Measurements from ENCODE around the gene PIP4K2A.
"Not testable (repeated sequence)": the region's sequence is repeated elsewhere in the genome, so short reads cannot be mapped to it uniquely, and the experiment has no call there.

PIP4K2A gene

GRCh38 chr10:22719406-22720042 is 5.1 kb upstream of the PIP4K2A start:
- DNase-seq (ENCODE audit: low read depth, low spot score) = no peak

- DNase-seq (ENCODE audit: low read depth, low spot score) = not testable (repeated sequence)
Measured at GRCh38 chr10:22718659-22719058, 4.3 kb upstream of the PIP4K2A start.

- DNase-seq (ENCODE audit: low read depth, low spot score) = no peak
Measured at GRCh38 chr10:22717728-22718127, 3.4 kb upstream of the PIP4K2A start.

GRCh38 chr10:22716943-22717342 is 2.6 kb upstream of the PIP4K2A start:
- no peak for DNase-seq (ENCODE audit: low read depth, low spot score)

- no peak for DNase-seq (ENCODE audit: low read depth, low spot score)
Measured at GRCh38 chr10:22715290-22715625, 880 bp upstream of the PIP4K2A start.

GRCh38 chr10:22713853-22714478 is 412 bp downstream of the PIP4K2A start:
- no peak for DNase-seq (ENCODE audit: low read depth, low spot score)

- no peak for DNase-seq (ENCODE audit: low read depth, low spot score)
Measured at GRCh38 chr10:22712956-22713852, 1.2 kb downstream of the PIP4K2A start.

- DNase-seq (ENCODE audit: low read depth, low spot score) = no peak
Measured at GRCh38 chr10:22712211-22712955, 2.0 kb downstream of the PIP4K2A start.

- DNase-seq (ENCODE audit: low read depth, low spot score) = no peak
Measured at GRCh38 chr10:22711373-22711772, 3.0 kb downstream of the PIP4K2A start.

- DNase-seq (ENCODE audit: low read depth, low spot score) = no peak
Measured at GRCh38 chr10:22710139-22710745, 4.1 kb downstream of the PIP4K2A start.

GRCh38 chr10:22708772-22709171 is 5.6 kb downstream of the PIP4K2A start:
- no peak for DNase-seq (ENCODE audit: low read depth, low spot score)

- DNase-seq (ENCODE audit: low read depth, low spot score) = no peak
Measured at GRCh38 chr10:22705527-22705926, 8.9 kb downstream of the PIP4K2A start.

GRCh38 chr10:22704942-22705341 is 9.4 kb downstream of the PIP4K2A start:
- DNase-seq (ENCODE audit: low read depth, low spot score) = no peak

GRCh38 chr10:22704471-22704911 is 9.9 kb downstream of the PIP4K2A start:
- no peak for DNase-seq (ENCODE audit: low read depth, low spot score)

GRCh38 chr10:22702348-22702747 is 12.0 kb downstream of the PIP4K2A start:
- DNase-seq (ENCODE audit: low read depth, low spot score) = no peak

- DNase-seq (ENCODE audit: low read depth, low spot score) = no peak
Measured at GRCh38 chr10:22701132-22701826, 13.1 kb downstream of the PIP4K2A start.

- DNase-seq (ENCODE audit: low read depth, low spot score) = no peak
Measured at GRCh38 chr10:22700489-22700888, 13.9 kb downstream of the PIP4K2A start.

- DNase-seq (ENCODE audit: low read depth, low spot score) = no peak
Measured at GRCh38 chr10:22699976-22700375, 14.4 kb downstream of the PIP4K2A start.

- DNase-seq (ENCODE audit: low read depth, low spot score) = no peak
Measured at GRCh38 chr10:22698941-22699440, 15.4 kb downstream of the PIP4K2A start.

GRCh38 chr10:22697800-22698199 is 16.6 kb downstream of the PIP4K2A start:
- no peak for DNase-seq (ENCODE audit: low read depth, low spot score)

GRCh38 chr10:22697101-22697500 is 17.3 kb downstream of the PIP4K2A start:
- DNase-seq (ENCODE audit: low read depth, low spot score) = no peak

Measured in brain pericyte (primary cell).